Caki2 (cell line): Measurements from ENCODE around the gene ABHD1. TPM values are rescaled to one million over a fixed set of nuclear protein-coding genes. Genes with fewer than 3 reads are reported as not detected.

Source experiments
- DNase-seq: peaks from one replicate; pipeline ENCODE4 v3.0.0-alpha.2; 2015; ENCODE audit warnings: low read depth
- in situ Hi-C: cut with HindIII; loops from 2 replicates; pipeline ENCODE4 v1.10.0; 2016; ENCODE audit warnings: low sequenced_read_pairs, low pct_unique_long_range_greater_than_20kb, mixed read lengths
- total RNA-seq: library from RNA; depleted of rRNA; stranded (reverse); fragments of >200 nt; shearing (Covaris generic); gene quantifications from 2 replicates; pipeline ENCODE4 v1.2.3, GENCODE V29; 2014; ENCODE audit warnings: low replicate concordance

ABHD1 gene
- total RNA-seq, 1 experiment from 2014 or later: 0.78 TPM

- DNase-seq: no peak
- in situ Hi-C loops: no loop called here
These were observed 4.5 kb downstream of the ABHD1 start for GRCh38 chr2:27127883-27128667.

DNA sequence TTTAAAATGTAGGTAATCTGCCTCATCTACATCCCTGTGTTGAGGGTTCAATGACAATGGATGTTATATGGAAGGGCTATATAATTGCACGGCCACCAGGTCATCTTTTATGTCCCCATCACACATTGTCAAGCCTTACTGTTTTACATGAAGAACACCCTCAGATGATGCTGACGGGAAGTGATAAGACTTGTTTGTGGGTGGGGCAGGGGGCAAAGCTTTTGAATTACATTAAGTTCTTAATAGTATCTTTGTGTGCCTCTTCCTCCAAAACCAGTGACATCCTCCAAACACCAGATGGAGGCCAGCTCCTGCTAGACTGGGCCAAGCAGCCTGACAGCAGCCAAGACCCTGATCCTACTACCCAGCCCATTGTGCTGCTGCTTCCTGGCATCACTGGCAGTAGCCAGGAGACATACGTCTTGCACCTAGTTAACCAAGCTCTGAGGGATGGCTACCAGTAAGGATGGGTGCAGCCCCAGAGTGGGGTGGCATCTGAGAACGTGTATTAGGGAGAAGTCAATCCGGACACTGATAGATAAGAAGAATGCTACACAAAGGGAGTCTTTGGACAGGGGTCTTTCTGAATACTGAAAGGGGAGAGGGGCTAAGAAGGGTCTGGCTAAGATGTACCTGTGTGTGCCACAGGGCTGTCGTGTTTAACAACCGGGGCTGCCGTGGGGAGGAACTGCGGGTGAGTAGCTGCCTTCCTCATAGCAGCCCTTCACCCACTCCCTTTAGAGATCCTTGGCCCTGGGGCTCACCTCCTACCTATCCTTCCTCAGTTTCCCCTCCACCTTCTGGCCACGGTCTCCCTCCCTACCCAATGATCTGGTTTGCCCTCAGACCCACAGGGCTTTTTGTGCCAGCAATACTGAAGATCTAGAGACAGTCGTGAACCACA lies 5.3 kb downstream of the ABHD1 start:
- no peak for DNase-seq
- in situ Hi-C loops: no loop called here

DNA sequence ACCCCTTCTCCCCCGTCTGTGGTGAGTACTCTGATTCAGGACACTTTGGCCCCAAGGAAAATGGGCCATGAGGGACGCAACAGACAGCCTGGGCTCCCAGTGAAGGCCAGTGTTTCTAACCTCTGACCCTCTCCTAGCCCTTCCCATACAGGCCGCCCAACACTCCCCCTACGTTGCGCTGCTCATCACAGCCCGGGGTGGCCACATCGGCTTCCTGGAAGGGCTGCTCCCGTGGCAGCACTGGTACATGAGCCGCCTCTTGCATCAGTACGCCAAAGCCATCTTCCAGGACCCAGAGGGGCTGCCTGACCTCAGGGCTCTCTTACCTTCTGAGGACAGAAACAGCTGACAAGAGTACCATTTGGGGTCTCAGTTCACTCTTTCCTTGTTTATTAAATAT lies 6.8 kb downstream of the ABHD1 start:
- DNase-seq: no peak
- in situ Hi-C loops: no loop called here

DNA sequence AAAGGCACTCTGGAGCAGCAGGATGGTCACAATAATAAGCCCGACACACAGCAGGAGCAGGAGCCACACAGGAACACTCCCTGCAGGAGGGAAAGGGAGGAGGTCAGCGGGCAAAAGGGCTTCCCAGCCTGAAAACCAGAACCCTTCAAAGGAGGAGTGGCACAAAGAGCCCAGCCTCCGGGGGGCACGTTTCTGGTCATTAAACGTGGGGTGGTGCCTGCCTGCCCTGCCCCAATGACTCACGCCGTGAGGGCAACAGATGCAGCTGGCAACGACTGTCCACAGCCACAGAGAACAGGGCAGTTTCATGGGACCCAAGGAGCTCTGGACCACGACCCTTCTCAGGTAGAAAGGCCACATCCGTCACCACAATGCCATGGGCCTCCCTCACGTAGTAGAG lies 7.8 kb downstream of the ABHD1 start:
- DNase-seq: no peak
- in situ Hi-C loops: no loop called here

GRCh38 chr2:27133195-27133875 lies 9.7 kb downstream of the ABHD1 start:
- DNase-seq: no peak
- in situ Hi-C loops: no loop called here

- in situ Hi-C loops: no loop called here
These were observed 10.5 kb downstream of the ABHD1 start, which contains the start of gene PREB for GRCh38 chr2:27133905-27134780. Gene PREB, minus strand, starts transcription at chr2:27134636. Its CDS starts 215 bp downstream, at chr2:27134421.

GRCh38 chr2:27134781-27135477 lies 11.3 kb downstream of the ABHD1 start:
- in situ Hi-C loops: no loop called here
- no peak for DNase-seq

More at GRCh38 chr2:27133905-27134780, 10.5 kb downstream of the ABHD1 start, which contains the start of gene PREB:
- peak; percentile 94 for DNase-seq

DNA sequence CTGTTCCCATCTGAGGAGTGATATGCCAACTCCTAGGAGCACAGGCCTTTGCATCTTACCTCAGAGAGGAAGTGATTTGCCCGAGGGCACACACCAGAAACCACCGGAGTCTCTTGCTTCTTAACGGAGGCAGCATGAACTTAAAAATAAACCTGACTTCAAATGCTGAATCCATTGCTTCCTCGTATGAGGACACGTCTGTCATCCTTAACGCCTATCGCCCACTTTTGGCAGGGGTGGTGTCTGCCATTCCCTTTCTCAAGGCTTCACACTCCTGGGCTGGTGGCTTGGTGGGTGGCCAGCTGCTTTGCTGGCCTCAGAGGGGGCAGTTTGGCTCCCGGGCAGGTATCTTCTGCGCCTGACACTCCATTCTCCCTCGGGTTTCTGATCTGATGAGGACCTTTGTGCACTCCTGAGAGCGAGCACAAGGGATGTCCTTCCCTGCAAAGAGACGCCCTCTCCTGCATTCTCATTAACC lies 11.9 kb downstream of the ABHD1 start:
- DNase-seq: no peak
- in situ Hi-C loops: no loop called here

DNA sequence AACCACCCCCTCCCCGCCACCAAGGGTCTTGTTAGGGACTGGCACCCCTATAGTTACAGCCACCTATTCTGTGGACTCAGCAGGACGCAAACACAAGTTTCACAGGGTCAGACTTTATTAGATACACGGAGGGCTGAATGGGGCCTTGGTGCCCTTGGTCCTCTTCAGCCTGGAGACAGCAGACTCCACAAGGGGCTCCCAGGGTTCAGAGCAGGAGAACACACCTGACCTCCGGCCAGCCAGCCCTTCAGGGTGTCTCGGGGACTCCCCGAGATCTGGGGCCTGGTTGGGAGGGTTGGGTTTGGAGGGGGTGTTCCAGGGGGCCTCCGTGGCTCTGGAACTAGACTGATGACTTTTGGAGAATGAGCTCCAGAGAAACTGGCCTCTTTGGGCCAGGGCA lies 13.1 kb downstream of the ABHD1 start:
- in situ Hi-C loops: no loop called here
- no peak for DNase-seq

DNA sequence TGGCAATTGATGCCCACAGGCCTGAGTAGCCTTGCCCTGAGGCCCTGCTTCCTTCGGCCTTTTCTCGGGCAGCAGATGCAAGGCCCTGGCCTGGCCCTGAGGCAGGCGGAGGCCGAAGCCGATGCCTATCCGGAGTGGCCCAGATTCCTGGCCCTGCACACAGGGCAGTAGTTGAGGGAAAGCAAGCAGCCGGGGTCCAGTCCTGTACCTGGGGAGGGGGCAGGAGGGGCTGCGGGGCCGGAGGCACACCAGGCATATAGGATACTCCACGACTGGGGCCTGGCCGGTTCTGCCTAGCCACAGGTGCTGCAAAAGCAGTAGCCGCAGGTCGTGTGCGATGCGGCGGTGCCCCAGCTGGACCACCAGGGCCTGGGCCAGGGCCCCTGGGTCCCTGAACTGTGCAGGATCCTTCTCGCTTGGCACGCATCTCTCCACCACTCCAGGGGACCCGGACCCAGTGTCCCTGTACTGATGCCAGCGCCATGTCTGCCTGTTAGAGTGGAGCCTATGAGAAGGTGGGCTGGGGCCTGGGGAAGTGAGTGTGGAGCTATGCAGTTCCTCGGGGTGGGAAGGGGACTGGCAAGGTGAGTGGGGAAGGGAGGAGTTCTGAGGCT lies 13.8 kb downstream of the ABHD1 start:
- no peak for DNase-seq
- in situ Hi-C loops: no loop called here

- in situ Hi-C loops: no loop called here
- no peak for DNase-seq
These were observed 14.5 kb downstream of the ABHD1 start for GRCh38 chr2:27138111-27138510.

GRCh38 chr2:27139310-27139709 lies 15.7 kb downstream of the ABHD1 start, which contains the start of gene PRR30:
Gene PRR30, minus strand, starts transcription at chr2:27139410. Its CDS starts 1,081 bp downstream, at chr2:27138329.
- no peak for DNase-seq
- in situ Hi-C loops: no loop called here

- in situ Hi-C loops: no loop called here
- no peak for DNase-seq
These were observed 19.7 kb downstream of the ABHD1 start for GRCh38 chr2:27143285-27143684.

DNA sequence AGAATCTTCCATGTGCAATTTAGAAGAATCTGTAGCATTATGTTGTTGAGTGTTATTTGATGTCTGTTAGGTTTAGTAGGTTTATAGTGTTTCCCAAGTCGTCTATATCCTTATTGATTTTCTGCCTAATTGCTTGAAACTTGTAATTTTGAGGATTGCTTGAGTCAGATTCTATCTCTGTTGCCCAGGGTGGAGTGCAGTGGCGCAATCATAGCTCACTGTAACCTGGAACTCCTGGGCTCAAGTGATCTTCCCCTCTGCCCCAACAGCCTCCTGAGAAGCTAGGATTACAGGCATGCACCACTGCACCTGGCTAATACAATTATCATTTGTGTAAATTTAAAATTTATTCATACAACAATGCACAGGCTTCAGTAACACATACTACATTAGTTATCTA lies 22.1 kb downstream of the ABHD1 start:
- no peak for DNase-seq
- in situ Hi-C loops: no loop called here

DNA sequence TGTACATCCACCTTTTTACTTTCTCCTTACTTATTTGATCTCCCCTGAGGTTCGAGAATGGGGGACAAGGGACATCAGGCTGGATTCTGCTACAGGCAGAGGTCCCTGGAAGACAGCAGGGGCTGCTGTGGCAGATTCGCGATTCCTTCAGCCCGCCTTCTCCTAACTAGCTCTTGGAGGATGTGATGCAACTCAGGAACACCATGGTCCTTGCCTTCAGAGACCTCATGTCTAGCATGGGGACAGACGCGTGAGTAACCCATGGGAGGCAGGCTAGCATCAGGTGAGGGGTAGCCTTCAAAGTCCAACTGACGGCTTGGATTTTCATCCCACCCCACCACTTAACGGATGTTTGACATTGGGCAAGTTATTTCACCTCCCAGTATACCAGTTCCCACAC lies 24.3 kb downstream of the ABHD1 start:
- in situ Hi-C loops: no loop called here
- DNase-seq: no peak

DNA sequence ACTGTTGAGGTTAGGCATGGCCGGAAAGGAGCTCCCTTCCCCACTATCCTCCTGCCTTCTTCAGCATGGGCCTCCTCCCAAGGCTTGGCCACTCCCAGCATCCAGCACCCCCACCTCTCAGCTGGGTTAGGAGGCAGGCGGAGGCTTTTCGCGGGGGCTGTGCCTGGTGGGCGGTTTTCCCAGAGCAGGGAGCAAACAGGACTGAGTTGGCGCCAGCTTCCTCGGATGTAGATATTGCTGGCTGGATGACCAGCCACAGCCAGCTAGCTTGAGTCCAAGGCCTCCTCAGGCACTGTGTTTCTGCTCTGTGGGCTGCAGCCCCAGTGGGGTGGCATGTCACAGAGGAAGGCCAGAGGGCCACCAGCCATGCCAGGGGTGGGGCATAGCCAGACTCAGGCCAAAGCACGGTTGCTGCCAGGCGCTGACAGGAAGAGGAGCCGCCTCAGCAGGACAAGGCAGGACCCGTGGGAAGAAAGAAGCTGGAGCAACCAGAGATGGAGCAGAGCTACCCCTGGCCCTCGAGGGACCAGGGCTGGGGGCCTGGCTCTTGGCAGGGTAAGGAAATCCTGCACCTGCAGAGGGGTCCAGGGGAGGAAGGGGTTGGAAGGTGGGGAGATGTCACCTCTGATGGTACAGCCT lies 25.3 kb downstream of the ABHD1 start, which contains the start of gene TCF23:
Gene TCF23 (plus strand): TSS at position 204 of the 639 bp plus-strand sequence. CDS start 130 bp downstream, at position 334.
- in situ Hi-C loops: no loop called here

More for the DNA sequence above, 25.3 kb downstream of the ABHD1 start, which contains the start of gene TCF23:
- DNase-seq: no peak
